Measurements from ENCODE around the gene C6orf89. TPM values are rescaled to one million over a fixed set of nuclear protein-coding genes. Genes with fewer than 3 reads are reported as not detected.

The C6orf89 gene
- total and polyA plus RNA-seq, 2 of the 13 experiments (the other 11 are each of a cell fraction or from before 2014, with no cell fraction given), result 22.1 to 32.2 TPM

- TF ChIP-seq ZNF276 (CRISPR knock-in tag; IDR thresholded peaks at IDR 0.05; ENCODE audit: low read depth), result no peak
- TF ChIP-seq GATAD2A (CRISPR knock-in tag; IDR thresholded peaks at IDR 0.05), result peak; percentile 54; the same call in 1 of the 2 replicates
- no peak for TF ChIP-seq CSRNP2 (CRISPR knock-in tag; conservative IDR thresholded peaks at IDR 0.05; ENCODE audit: low read depth)
- no peak for TF ChIP-seq IRF1 (CRISPR knock-in tag; IDR thresholded peaks at IDR 0.05; ENCODE audit: low read depth)
- peak; percentile 95 for TF ChIP-seq TEAD3 (CRISPR knock-in tag; optimal IDR thresholded peaks at IDR 0.05; ENCODE audit: borderline replicate concordance)
- no peak for TF ChIP-seq TFAP4 (IDR thresholded peaks at IDR 0.05; ENCODE audit: borderline replicate concordance, low read depth)
- no peak for TF ChIP-seq ZNF530 (CRISPR knock-in tag; IDR thresholded peaks at IDR 0.05; ENCODE audit: low read depth)
- TF ChIP-seq ZNF275 (CRISPR knock-in tag; IDR thresholded peaks at IDR 0.05; ENCODE audit: borderline replicate concordance), result no peak
- no peak for TF ChIP-seq RFXAP (CRISPR knock-in tag; IDR thresholded peaks at IDR 0.05; ENCODE audit: borderline replicate concordance)
- TF ChIP-seq SMYD3 (CRISPR knock-in tag; IDR thresholded peaks at IDR 0.05), result no peak
- TF ChIP-seq ZNF282 (IDR thresholded peaks at IDR 0.05; ENCODE audit: partially characterized antibody), result no peak
- TF ChIP-seq FOSL2 (CRISPR knock-in tag; IDR thresholded peaks at IDR 0.05), result peak; percentile 23
- TF ChIP-seq CTCF (CRISPR knock-in tag; IDR thresholded peaks at IDR 0.05), result peak; percentile 46
- no peak for TF ChIP-seq ELK4 (CRISPR knock-in tag; IDR thresholded peaks at IDR 0.05; ENCODE audit: borderline replicate concordance)
- no peak for TF ChIP-seq SUZ12 (IDR thresholded peaks at IDR 0.05; ENCODE audit: low read depth, low read length)
- 0 out of 2 replicates have a peak, but pooled peaks have one; percentile 13 for TF ChIP-seq ZNF574 (CRISPR knock-in tag; IDR thresholded peaks at IDR 0.05)
Measured at GRCh38 chr6:36852481-36853147, 33.1 kb upstream of the C6orf89 start (continued).

All from HepG2 (cell line).